Measurements from ENCODE around the gene MREG.
"Not testable (repeated sequence)": the region's sequence is repeated elsewhere in the genome, so short reads cannot be mapped to it uniquely, and the experiment has no call there.

Gene MREG

DNA sequence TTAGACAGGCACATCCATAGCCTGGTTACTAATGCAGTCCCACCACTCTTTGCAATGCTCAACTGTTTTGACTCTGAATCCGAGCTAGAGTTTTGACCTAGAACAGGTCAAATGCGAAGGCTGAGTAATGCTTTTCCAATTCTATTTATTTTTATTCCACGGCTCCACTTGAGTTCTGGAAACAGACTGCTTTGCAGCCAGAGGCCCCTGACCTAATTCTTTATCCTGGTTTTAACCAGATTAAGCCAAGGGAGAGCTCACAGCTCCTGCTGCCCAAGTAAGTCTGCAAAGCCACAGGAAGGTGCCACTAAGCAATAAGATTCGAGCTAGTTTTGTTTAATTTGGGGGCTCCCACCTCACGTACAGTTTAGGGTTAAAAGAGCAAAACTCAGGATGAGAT lies 51.4 kb downstream of the MREG start:
- FAIRE-seq: no peak
- DNase-seq (ENCODE audit: low spot score): no peak

- DNase-seq (ENCODE audit: low spot score) (no peak), FAIRE-seq (no peak)
Measured at GRCh38 chr2:215958257-215958656, 55.1 kb downstream of the MREG start.

DNA sequence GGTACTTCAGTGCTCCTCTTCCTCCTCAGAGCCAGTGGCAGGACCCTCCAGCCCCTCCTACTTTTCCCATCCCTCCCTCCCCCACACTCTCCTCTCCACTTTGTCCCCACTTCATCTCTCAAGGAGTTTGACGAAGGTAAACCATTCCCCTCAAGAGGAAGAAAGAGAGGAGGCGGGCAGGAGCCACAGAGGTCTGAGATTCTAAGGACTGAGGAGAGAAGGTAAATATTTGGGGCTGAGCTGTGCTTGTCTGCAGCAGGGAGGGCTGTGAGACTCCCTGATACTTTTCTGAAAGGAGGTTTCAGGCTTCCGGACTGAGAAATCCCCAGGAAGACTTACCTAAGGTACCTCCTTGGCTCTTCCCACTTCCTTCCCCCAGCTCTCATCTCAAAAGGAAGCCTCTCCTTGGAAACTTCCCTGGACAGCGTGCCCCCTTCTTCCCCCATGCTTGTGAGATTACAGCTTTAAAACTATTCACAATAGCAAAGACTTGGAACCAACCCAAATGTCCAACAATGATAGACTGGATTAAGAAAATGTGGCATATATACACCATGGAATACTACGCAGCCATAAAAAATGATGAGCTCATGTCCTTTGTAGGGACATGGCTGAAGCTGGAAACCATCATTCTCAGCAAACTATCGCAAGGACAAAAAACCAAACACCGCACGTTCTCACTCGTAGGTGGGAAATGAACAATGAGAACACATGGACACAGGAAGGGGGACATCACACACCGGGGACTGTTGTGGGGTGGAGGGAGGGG lies 55.8 kb downstream of the MREG start:
- DNase-seq (ENCODE audit: low spot score); FAIRE-seq: not testable (repeated sequence)

DNA sequence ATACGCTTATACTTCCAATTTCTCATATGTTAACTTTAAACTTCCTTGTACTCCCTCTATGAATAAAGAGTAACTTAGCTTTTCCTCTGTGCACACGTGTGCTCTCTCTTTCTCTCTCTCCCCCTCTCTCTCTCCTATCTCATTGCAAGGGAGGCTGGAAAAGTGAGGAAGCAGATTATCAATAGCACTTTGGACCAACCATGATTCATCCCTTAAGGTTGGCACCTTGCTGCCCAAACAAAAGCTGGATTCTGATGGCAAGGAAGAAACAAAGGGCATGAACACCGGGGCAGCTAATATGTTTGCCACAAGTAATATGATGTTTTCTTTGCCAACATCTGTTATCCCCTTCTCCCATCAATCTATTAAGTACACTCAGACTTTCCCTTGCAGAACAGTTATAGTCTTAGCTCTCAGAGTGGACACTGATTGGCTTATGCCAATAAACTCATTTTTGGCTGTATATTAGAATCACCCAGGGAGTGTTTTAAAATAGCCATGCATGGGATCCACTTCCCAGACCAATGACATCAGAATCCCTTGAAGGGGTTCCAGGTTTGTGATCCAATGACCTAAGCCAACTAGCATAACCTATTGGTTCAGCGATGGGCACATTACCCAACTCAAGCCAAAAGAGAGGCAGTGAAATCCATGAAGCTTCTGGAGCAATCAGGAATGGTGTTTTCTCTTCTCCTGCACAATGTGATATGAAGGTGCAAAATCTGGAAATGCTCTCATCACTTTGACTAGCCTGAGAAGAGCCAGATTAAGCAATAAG lies 60.3 kb downstream of the MREG start:
- FAIRE-seq (no peak), DNase-seq (ENCODE audit: low spot score) (no peak)

DNA sequence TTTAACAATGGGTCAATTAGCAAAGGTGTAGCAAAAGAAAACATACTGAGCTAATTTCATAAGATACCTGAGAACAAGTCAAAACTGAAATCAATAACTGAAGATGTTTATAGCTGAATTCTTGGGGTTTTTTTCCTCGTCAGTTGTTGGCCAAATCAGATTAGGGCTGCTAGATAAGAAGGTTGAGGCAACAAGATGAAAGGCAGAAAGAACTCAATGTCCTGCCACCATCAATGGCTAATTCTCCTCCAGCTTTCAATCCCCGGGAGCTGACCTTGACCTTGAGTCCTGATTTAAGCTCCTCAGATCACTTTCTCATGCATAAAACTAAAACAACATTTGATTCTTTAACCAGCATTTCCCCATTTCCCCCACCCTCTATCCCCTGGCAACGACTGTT lies 61.8 kb downstream of the MREG start:
- FAIRE-seq (no peak), DNase-seq (ENCODE audit: low spot score) (no peak)

GRCh38 chr2:215949991-215950404 lies 63.4 kb downstream of the MREG start:
- peak; percentile 40 for DNase-seq (ENCODE audit: low spot score)

DNA sequence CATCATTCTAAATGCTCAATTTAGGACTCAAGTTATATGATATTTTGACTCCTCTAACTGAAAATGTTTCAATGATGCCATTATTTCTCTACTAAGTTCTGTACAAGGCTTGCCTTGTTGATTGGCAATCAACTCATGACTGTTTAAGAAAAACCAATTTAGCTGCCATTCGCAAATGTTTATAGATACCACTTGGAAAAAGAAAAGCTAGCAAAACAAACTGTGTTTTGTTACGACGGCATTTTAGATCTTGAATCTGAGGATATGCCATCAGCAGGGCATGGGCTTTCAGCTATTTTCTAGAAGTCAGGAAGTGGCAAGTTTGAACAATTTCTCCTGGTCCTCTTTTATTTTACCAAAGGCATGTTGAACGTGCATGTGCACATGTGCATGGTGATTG lies 65.3 kb downstream of the MREG start:
- FAIRE-seq (no peak), DNase-seq (ENCODE audit: low spot score) (no peak)

More at GRCh38 chr2:215949991-215950404, 63.4 kb downstream of the MREG start:
- peak; percentile 79 for FAIRE-seq

DNA sequence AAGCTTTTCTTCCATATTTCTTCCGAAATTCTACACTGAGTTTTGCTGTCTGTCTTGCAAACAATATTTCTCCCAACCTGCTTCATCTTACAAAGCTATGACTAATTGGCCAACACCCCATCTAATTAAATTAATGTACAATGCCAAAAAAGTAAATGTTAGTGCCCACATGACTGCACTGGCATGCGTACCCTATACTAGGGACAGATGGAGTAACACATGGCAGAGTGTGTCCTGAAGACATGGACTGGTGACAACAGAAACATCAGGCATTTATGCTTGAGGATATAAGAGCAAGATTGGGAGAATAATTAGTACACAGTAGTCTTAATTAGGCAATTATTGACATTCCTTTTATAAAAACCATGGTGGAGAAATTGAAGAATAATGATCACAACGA lies 66.8 kb downstream of the MREG start:
- no peak for FAIRE-seq
- no peak for DNase-seq (ENCODE audit: low spot score)

- DNase-seq (ENCODE audit: low spot score) (no peak), FAIRE-seq (no peak)
Measured at GRCh38 chr2:215942194-215942593, 71.2 kb downstream of the MREG start.

GRCh38 chr2:215941726-215942125 lies 71.6 kb downstream of the MREG start:
- DNase-seq (ENCODE audit: low spot score) (no peak), FAIRE-seq (no peak)

DNA sequence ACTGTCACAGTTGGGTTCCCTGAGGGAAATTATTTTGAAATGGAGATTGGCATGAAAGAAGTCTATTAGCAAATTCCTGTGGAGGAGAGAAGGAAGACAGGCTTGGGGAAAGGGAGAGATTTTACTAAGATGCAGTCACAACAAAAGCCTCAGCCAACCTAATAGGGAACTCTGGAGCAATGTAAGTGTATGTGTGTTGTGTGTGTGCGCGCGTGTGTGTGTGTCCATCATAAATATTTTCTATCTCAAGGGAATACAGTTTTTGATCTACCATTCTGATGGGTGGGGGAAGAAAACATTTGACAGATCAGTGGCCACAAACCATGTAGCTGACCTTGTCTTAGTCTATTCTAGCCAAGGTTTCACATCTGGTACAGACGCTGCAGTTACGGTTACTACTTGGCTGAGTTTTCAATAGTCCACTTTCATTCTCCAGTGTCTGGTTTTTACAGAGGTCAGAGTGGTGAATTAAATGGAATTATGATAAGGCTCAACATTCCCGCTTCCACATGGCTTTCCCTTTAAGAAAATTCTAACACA lies 72.6 kb downstream of the MREG start:
- FAIRE-seq (no peak), DNase-seq (ENCODE audit: low spot score) (no peak)

DNA sequence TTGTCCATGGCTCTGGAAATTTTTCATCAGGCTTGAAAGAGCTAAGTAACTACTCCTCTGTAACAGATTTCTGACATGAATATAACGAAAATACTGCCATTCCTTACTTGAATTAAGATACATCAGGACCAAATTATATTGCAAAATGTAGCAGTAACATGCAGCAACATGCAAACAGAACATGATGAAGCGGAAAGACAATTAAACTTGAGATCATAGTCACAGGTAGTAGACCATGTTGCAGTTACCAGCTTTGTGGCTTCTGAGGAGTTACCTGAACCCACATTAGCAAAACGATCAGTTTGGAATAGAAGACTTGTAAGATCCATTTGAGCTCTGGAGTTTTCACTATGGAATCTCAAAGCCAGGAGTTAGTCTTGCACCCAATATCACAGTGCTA lies 76.2 kb downstream of the MREG start:
- DNase-seq (ENCODE audit: low spot score) (no peak), FAIRE-seq (no peak)

DNA sequence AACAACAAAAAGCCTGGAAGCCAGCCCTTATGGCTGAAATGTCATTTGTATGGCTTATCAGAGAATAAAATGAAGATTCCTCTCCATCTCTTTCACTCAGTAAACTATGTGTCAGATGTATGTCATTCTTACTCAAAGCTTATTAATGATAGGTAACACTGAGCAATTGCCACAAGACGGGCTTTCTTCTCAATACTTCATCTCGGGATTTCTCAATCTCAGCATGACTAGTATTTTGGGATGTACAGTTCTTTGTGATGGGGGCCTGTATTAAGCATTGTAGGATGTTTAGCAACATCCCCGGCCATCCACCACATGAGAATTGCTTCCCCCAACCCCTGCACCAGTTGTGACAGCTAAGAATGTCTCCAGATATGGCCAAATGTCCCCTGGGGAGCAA lies 80.2 kb downstream of the MREG start:
- no peak for FAIRE-seq
- DNase-seq (ENCODE audit: low spot score): no peak

GRCh38 chr2:215931256-215931903 lies 82.0 kb downstream of the MREG start:
- peak; percentile 67 for FAIRE-seq

DNA sequence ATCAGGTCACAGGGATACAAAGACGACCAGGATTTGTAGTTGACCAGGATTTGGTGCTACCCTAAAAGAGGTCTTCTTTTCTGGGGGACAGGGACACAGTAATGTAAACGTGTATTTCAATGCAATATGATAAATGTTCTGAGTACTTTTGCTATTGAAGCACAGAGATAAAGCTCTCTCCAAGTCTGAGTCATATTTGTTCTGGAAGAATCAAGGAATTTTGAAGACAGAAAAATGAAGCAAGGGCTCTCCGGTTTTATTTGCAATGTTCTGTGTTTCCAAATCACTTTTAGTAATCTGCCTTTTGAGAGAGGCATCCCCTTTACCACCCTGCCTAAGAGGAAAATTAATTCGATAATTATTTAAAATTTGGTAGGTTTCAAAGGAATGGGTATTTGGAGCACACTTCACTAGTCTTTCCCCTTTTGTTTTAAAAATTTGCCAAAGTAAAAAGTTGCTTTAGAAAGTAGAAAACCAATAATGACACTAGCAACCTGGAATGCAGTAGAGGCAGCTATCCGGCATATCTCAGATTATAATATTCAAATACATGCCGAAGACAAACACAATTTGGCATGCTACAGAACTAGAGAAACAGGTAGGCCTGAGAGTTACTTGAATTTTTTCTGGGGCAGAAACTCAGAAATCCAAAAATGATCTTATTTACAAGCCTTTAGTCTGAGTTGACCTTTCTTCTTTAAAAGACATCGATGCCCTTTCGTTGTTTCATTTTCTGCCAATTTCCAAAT lies 82.7 kb downstream of the MREG start:
- FAIRE-seq: no peak
- peak; percentile 17 for DNase-seq (ENCODE audit: low spot score)

More at GRCh38 chr2:215931256-215931903, 82.0 kb downstream of the MREG start:
- DNase-seq (ENCODE audit: low spot score): peak; percentile 43

DNA sequence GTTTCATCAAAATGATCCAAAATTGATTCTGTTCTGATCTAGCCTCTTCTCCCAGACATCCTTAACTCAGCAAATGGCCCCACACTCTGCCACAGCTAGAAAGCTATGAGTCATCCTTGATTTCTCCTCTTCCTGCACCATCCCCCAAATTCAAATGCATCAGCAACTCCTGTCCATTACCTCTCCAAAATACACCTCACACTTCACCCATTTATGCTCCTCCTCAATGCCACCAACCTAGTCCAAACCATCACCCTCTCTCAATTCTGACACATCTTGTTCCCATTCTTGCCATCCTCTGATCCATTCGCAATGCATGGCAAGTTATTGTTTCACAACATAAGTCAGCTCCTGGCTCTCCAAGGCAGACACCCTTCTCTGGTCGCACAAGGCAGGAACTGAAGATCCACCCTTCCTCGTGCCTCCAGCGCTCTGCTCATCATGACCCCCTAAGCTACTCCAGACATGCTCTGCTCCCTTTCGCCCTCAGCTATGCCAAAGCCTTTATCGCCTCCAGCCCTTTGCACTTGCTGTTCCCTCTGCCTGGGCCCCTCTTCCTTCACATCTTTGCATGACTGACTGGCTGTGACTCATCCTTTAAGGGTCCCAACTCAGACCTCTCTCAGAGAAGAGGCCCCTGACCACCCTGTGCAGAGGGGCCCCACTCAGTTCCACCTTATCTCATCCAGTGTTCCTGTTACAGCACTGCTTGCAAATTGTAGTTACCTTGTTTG lies 83.6 kb downstream of the MREG start:
- peak; percentile 18 for DNase-seq (ENCODE audit: low spot score)
- FAIRE-seq: no peak

- FAIRE-seq (no peak), DNase-seq (ENCODE audit: low spot score) (no peak)
Measured at GRCh38 chr2:215928086-215928485, 85.3 kb downstream of the MREG start.

DNA sequence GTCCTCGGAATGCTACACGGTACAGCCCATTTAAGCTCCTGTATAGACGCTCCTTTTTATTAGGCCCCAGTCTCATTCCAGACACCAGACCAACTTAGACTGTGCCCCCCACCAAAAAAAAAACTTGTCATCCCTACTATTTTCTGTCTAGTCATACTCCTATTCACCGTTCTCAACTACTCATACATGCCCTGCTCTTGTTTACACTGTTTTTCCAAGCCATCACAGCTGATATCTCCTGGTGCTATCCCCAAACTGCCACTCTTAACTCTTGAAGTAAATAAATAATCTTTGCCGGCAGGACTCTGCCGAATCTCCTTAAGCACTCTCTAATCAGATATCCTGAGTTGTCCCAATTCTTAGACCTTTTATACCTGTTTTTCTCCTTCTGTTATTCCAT lies 86.4 kb downstream of the MREG start:
- DNase-seq (ENCODE audit: low spot score); FAIRE-seq: not testable (repeated sequence)

DNA sequence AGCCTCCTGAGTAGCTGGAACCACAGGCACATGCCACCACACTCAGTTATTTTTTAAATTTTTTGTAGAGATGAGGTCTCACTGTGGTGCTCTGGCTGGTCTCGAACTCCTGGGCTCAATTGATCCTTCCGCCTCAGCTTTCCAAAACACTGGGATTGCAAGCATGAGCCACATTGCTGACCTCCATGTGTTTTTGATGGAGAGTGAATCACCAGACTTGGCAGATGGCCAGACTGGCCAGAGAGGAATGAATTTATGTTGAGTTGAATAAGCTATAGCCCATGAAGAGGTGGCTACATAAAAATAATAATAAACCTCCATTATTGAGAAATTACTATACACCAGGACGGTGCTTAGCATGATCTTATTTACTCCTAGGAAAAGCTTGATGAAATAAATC lies 91.5 kb downstream of the MREG start:
- DNase-seq (ENCODE audit: low spot score): peak; percentile 65
- peak; percentile 30 for FAIRE-seq

All from RCC 7860 (cell line).